PFSK-1 (cell line): ENCODE data around the gene MARCHF2.

ENCODE experiments used
- FOXP2 ChIP-seq: optimal IDR thresholded peaks from 2 replicates; pipeline ENCODE3; 2011; ENCODE audit warnings: borderline replicate concordance, control low read depth, inconsistent platforms; ENCODE audit not compliant: insufficient read depth; ENCODE audit errors: extremely low read length, extremely low read depth
- POLR2AphosphoS5 ChIP-seq: IDR thresholded peaks from 2 replicates; pipeline ENCODE4 v1.6.1; 2012; ENCODE audit warnings: low read depth, mild to moderate bottlenecking, control low read depth, low read length, moderate library complexity
- REST ChIP-seq, 2 experiments: IDR thresholded peaks; 2 replicates each; pipeline versions ENCODE4 v1.6.1 to v1.8.0; 2011 to 2012; ENCODE audit warnings: low read depth in 2 of 2, low read length in 2 of 2, control low read depth in 1 of 2, inconsistent platforms in 1 of 2, mild to moderate bottlenecking in 1 of 2, moderate library complexity in 1 of 2; ENCODE audit not compliant: insufficient read depth in 1 of 2
- SIN3A ChIP-seq: IDR thresholded peaks from 2 replicates; pipeline ENCODE4 v1.6.1; 2012; ENCODE audit warnings: mild to moderate bottlenecking, low read length, moderate library complexity, borderline replicate concordance; ENCODE audit not compliant: insufficient read depth
- TAF1 ChIP-seq: IDR thresholded peaks from 2 replicates; pipeline ENCODE4 v1.6.1; 2012; ENCODE audit warnings: low read length, control low read depth, borderline replicate concordance; ENCODE audit not compliant: insufficient read depth

The MARCHF2 gene

GRCh38 chr19:8426283-8426682 lies 13.2 kb downstream of the MARCHF2 start:
- TF ChIP-seq SIN3A, result no peak
- TF ChIP-seq REST (IDR thresholded peaks at IDR 0.05; ENCODE audit: insufficient read depth in 1 of 2, low read depth in 2 of 2, low read length in 2 of 2), result no peak
- TF ChIP-seq TAF1, result no peak
- TF ChIP-seq POLR2AphosphoS5, result no peak
- TF ChIP-seq FOXP2, result no peak

GRCh38 chr19:8429044-8429443 lies 15.9 kb downstream of the MARCHF2 start:
- no peak for TF ChIP-seq SIN3A
- TF ChIP-seq POLR2AphosphoS5, result no peak
- no peak for TF ChIP-seq FOXP2
- TF ChIP-seq TAF1, result no peak
- no peak for TF ChIP-seq REST (IDR thresholded peaks at IDR 0.05; ENCODE audit: insufficient read depth in 1 of 2, low read depth in 2 of 2, low read length in 2 of 2)

GRCh38 chr19:8429826-8430225 lies 16.7 kb downstream of the MARCHF2 start:
- TF ChIP-seq FOXP2 (no peak), TAF1 (no peak), REST (IDR thresholded peaks at IDR 0.05; ENCODE audit: insufficient read depth in 1 of 2, low read depth in 2 of 2, low read length in 2 of 2) (no peak), SIN3A (no peak), POLR2AphosphoS5 (no peak)

- no peak for TF ChIP-seq FOXP2
- TF ChIP-seq REST (IDR thresholded peaks at IDR 0.05; ENCODE audit: insufficient read depth in 1 of 2, low read depth in 2 of 2, low read length in 2 of 2), result no peak
- no peak for TF ChIP-seq TAF1
Observed at GRCh38 chr19:8430650-8431049, 17.5 kb downstream of the MARCHF2 start.

- no peak for TF ChIP-seq TAF1
- no peak for TF ChIP-seq FOXP2
- no peak for TF ChIP-seq REST (IDR thresholded peaks at IDR 0.05; ENCODE audit: insufficient read depth in 1 of 2, low read depth in 2 of 2, low read length in 2 of 2)
- TF ChIP-seq POLR2AphosphoS5, result no peak
- no peak for TF ChIP-seq SIN3A
Observed at GRCh38 chr19:8438236-8438635, 25.1 kb downstream of the MARCHF2 start.
